Right lung (tissue), 5 donors: ENCODE data around the gene TLNRD1. TPM values are rescaled to one million over a fixed set of nuclear protein-coding genes. Genes with fewer than 3 reads are reported as not detected.

Source experiments
- DNase-seq, 2 donors: peaks; one replicate each; pipeline ENCODE4 v3.0.0-alpha.2; 2013
- polyA plus RNA-seq, 5 donors: library from polyadenylated mRNA; unstranded; fragments of 120-200 nt; gene quantifications; one replicate each; pipeline versions ENCODE4 v1.2.1 to v1.2.3, GENCODE V29; 2013; ENCODE audit warnings: inconsistent platforms in 1 of 5, low replicate concordance in 1 of 5; ENCODE audit not compliant: insufficient read length in 5 of 5, insufficient read depth in 1 of 5

The TLNRD1 gene
- polyA plus RNA-seq, 5 donors = 10.8 to 20.7 (median 14.3) TPM

- peak in 1 of 2 donors; percentile 44 for DNase-seq
Observed at GRCh38 chr15:81001152-81002008, 657 bp downstream of the TLNRD1 start.

GRCh38 chr15:81002009-81002330 is 1.2 kb downstream of the TLNRD1 start:
- no peak for DNase-seq

DNA sequence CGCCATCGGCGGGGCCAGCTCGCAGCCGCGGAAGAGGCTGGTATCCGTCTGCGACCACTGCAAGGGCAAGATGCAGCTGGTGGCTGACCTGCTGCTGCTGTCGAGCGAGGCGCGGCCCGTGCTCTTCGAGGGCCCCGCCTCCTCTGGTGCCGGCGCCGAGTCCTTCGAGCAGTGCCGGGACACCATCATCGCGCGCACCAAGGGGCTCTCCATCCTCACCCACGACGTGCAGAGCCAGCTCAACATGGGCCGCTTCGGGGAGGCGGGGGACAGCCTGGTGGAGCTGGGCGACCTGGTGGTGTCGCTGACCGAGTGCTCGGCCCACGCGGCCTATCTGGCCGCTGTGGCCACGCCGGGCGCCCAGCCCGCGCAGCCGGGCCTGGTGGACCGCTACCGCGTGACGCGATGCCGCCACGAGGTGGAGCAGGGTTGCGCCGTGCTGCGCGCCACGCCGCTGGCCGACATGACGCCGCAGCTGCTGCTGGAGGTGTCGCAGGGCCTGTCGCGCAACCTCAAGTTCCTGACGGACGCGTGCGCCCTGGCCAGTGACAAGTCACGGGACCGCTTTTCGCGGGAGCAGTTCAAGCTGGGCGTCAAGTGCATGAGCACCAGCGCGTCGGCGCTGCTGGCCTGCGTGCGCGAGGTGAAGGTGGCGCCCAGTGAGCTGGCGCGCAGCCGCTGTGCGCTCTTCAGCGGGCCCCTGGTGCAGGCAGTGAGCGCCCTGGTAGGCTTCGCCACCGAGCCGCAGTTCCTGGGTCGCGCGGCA is 1.8 kb downstream of the TLNRD1 start:
- no peak for DNase-seq

GRCh38 chr15:81003097-81003350 is 2.3 kb downstream of the TLNRD1 start:
- DNase-seq = no peak

- no peak for DNase-seq
Observed at GRCh38 chr15:81006124-81006523, 5.4 kb downstream of the TLNRD1 start.

GRCh38 chr15:81007428-81008064 is 6.8 kb downstream of the TLNRD1 start:
- DNase-seq = no peak

GRCh38 chr15:81008312-81008711 is 7.6 kb downstream of the TLNRD1 start:
- DNase-seq = no peak

DNA sequence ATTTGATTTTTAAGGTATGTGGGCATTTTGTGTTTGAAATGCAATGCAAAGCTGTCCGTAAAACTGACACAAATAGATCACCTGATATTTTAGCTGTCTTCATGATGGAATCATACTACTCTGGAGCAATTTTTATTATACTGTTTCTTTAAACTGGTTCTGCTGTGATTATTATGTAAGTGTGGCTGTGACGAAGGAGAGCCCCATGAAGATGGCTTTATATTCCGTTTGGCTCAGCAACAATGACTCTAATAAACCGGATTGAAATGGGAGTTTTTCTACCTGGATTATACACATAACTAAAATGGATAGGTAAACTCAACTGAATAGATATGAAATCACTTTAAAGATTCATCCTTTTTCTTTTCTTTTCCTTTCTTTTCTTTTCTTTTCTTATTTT is 9.4 kb downstream of the TLNRD1 start:
- DNase-seq = no peak

DNA sequence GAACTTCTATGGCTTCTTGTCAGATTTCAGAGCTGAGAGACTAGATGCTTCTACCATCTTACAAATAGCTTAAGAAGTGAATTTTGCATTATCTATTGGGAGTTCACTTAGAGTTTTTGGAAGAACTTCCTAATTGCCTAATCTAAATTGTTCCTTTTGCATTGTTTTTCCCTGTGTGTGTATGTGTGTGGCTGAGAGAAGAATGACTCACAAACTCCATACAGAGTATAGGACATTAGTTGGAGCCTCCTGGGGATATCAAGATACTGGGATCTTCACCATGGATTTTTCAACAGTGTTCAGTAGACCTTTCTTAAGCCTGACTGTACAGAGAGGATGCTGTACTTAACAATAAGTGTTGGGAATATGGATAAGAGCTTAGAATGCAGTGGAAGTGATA is 10.9 kb downstream of the TLNRD1 start:
- no peak for DNase-seq

GRCh38 chr15:81012588-81012987 is 11.9 kb downstream of the TLNRD1 start:
- no peak for DNase-seq

GRCh38 chr15:81013396-81013929 is 12.7 kb downstream of the TLNRD1 start:
- no peak for DNase-seq

DNA sequence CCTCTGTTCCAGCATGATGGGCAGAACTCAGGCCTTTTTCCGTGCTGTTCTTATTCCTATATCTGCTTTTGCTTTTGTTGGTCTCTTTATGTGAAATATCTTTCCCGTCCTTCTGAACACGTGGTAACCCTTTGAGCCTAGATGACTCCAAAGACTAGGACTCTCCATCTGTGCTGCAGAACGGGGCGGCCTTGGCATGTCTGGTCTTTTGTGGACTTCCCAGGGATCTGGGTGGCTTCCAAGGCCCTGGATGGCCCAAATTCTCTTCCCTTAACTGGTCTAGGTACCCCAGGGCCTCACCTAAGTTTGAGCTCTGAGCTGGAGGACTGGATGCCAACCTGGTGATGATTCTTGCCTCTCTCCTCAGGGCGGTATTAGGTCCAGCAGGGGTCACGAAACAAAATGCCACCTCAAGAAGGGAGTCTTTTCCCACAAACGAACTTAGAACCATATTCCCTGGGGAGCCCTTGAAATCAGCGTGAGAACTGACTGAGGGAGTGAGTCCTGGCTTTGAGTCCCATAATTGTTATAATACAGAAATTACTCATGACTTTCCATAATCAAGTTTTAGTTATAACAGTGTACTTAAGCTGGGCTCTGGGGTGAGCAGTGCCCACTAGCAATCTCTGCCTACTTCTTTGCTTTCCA is 13.8 kb downstream of the TLNRD1 start:
- DNase-seq = no peak

- no peak for DNase-seq
Observed at GRCh38 chr15:81015621-81016488, 15.1 kb downstream of the TLNRD1 start.

DNA sequence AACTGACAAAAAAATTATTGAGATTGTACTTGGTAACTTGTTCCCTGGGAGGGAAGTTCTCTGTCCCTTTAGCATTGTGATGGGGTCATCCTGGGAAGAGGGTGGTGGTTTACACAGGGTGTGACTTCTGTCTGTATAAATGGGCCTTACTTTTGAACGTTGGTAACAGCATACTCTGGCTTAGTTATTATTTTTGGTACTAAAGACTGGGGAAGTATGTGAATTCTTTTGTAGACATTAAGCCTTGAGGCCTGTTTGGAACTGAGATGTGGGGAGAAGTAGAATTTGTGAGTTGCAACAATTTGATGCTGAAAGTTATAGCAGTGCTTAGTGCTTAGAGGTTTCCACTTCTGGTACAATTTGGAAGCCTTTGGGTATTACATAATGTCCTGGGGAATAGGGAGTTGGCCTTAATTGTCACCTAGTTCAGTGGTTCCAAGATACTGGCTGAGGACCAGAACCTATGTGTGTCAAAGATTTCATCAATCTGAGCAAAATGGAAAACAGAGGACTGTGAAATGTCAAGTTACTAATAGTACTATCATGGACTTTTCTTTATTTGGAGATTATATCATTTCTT is 15.9 kb downstream of the TLNRD1 start:
- no peak for DNase-seq

- DNase-seq = no peak
Observed at GRCh38 chr15:81018197-81018596, 17.5 kb downstream of the TLNRD1 start.

DNA sequence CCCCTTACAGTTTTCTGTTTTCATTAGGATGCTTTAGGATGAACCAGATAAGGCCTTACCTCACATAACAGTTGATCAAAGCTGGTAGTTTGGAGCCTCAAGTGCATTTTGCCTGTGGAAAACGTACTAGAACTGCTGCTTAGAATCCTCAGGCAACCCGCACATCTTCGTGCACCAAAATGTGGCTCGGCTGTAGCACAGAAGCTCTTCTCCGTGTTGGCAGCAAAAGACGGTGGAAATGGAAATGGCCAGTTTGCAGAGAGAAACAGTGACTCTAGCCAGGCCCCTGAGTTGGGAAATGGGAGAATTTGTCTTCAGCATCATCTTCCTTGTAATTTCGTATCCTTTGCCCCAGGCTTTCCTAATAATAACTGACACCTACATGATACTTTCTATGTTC is 20.6 kb downstream of the TLNRD1 start:
- DNase-seq = no peak

- no peak for DNase-seq
Observed at GRCh38 chr15:81023483-81024264, 23.0 kb downstream of the TLNRD1 start.

GRCh38 chr15:81024265-81024872 is 23.6 kb downstream of the TLNRD1 start:
- DNase-seq = no peak

DNA sequence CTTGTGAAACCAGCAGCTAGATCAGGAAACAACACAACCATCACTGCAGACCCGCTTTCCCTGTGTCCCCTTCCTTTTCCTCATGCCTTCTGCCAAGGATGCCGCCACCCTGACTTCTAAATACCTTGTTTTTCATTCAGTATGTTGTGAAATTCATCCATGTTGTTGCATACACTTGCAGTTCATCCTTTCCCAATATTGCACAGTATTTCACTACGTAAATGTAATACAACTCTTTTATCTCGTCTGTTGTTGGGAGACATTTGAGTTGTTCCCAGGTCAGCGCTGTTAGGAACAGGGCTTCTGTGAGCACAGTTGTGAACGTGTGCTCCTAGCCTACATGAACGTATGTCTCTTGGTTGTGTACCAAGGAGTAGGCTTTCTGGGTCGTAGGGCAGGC is 24.2 kb downstream of the TLNRD1 start:
- DNase-seq = no peak
